Bronchial epithelial cell (primary cell): ENCODE measurements around the gene ADAMTSL3. TPM values are rescaled to one million over a fixed set of nuclear protein-coding genes. Genes with fewer than 3 reads are reported as not detected.
A peak's percentile ranks its signal among the peaks of the same experiment; 100 is the strongest.

ENCODE experiments used
- DNase-seq: peaks from one replicate; pipeline ENCODE4 v3.0.0-alpha.2; 2010; ENCODE audit warnings: low read depth
- FAIRE-seq: peaks from 2 replicates; lab custom pipeline; 2011; peaks lifted over from hg19 to GRCh38; lab: Jason Lieb, UNC
- H3K27me3 ChIP-seq: 2 replicates; pipeline ENCODE4 v1.5.1; 2011; ENCODE audit warnings: low read length; ENCODE audit not compliant: control insufficient read depth, insufficient read depth
- H3K36me3 ChIP-seq: 2 replicates; pipeline ENCODE4 v1.5.1; 2011; ENCODE audit warnings: low read length; ENCODE audit not compliant: control insufficient read depth, insufficient read depth
- H3K4me3 ChIP-seq: 2 replicates; pipeline ENCODE4 v1.5.1; 2011; ENCODE audit warnings: mild to moderate bottlenecking, low read depth, low read length, control low read depth
- total RNA-seq: library from RNA; depleted of rRNA; stranded (reverse); fragments of >200 nt; gene quantifications from 2 replicates; pipeline ENCODE4 v1.2.1, GENCODE V29; 2014
- TF ChIP-seq, protein P1 (sequence below): IDR thresholded peaks from 2 replicates; pipeline ENCODE4 v1.5.1; 2011; ENCODE audit warnings: mild to moderate bottlenecking, moderate library complexity, low read length, control low read depth, inconsistent platforms; ENCODE audit not compliant: insufficient read depth, severe bottlenecking

Gene ADAMTSL3
- total RNA-seq, 1 donor from 2014 or later = 0.79 TPM

DNA sequence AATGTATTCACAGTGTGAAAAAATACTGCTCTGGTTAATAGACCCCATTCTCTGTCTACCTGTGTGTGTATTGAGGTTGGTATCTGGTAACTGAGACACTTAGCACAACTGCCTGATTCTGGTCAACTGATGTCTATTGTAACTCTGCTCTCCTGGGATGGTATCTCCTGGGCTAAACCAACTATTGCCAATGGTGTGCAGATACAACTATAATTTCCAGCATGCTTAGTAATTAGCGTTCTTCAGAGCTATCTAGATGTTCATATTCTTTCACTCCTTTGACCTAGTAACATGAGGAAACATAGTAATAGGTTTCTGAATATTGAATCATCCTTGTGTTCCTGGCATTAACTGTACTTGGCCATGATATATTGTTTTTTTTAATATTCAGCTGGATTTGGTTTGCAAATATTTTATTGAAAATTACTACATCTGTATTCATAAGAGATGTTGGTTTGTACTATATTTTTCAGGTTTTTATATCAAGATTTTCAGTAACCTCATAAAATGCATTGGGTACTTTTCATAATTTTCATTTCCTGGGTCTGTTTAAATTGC, 16.8 kb downstream of the ADAMTSL3 start:
- Histone ChIP-seq H3K36me3 (no peaks in the 10 kb centered on the region), H3K4me3 (no peak overlapping the region), H3K27me3 (no peaks in the 10 kb centered on the region)
- FAIRE-seq (no peak), DNase-seq (no peak)
- TF ChIP-seq, protein P1, sequence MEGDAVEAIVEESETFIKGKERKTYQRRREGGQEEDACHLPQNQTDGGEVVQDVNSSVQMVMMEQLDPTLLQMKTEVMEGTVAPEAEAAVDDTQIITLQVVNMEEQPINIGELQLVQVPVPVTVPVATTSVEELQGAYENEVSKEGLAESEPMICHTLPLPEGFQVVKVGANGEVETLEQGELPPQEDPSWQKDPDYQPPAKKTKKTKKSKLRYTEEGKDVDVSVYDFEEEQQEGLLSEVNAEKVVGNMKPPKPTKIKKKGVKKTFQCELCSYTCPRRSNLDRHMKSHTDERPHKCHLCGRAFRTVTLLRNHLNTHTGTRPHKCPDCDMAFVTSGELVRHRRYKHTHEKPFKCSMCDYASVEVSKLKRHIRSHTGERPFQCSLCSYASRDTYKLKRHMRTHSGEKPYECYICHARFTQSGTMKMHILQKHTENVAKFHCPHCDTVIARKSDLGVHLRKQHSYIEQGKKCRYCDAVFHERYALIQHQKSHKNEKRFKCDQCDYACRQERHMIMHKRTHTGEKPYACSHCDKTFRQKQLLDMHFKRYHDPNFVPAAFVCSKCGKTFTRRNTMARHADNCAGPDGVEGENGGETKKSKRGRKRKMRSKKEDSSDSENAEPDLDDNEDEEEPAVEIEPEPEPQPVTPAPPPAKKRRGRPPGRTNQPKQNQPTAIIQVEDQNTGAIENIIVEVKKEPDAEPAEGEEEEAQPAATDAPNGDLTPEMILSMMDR = no peak

DNA sequence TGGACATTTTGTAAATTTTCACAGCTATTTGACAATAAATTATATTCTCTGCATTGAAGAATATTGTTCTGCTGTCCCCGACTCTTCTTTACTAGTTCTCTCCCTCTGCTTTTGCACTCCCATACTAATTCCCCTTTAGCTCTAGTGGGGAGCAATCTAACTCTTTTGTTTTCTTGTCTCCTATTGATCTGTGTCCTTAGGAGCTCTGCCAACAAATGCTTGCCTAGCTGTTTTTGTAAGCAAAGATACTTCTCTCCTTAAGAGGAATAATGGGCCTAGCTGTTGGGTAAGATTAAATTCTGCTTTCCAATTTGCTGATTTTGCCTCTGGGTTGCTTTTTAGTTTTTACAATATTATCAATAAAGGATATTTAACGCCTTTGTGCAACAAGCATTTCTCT, 17.7 kb downstream of the ADAMTSL3 start:
- FAIRE-seq = no peak
- Histone ChIP-seq H3K36me3 (no peaks in the 10 kb centered on the region), H3K4me3 (no peak overlapping the region), H3K27me3 (no peaks in the 10 kb centered on the region)
- TF ChIP-seq, protein P1 = no peak
- DNase-seq = no peak

DNA sequence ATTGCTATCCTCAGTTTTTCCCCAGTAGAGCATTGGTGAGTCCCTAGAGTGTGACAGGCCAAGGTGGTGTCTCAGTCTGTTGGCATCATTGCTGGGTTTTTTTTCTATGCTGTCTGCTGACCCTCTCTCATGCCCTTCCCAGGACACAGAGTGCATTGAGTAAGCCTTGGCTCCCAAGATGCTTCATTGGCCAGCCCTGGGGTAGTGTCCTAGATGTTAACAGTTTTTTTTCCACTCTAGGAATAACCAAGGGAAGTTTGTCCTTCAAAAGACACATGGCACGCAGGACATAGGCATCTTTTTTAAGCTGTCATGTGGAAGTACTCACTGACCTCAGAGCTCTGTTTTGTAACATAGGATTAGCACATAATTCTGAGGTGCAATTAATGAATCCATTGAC, 19.5 kb downstream of the ADAMTSL3 start:
- DNase-seq (no peak), FAIRE-seq (peak; percentile 64)
- Histone ChIP-seq H3K36me3 (no peaks in the 10 kb centered on the region), H3K4me3 (no peak overlapping the region), H3K27me3 (no peaks in the 10 kb centered on the region)
- TF ChIP-seq, protein P1 = no peak

DNA sequence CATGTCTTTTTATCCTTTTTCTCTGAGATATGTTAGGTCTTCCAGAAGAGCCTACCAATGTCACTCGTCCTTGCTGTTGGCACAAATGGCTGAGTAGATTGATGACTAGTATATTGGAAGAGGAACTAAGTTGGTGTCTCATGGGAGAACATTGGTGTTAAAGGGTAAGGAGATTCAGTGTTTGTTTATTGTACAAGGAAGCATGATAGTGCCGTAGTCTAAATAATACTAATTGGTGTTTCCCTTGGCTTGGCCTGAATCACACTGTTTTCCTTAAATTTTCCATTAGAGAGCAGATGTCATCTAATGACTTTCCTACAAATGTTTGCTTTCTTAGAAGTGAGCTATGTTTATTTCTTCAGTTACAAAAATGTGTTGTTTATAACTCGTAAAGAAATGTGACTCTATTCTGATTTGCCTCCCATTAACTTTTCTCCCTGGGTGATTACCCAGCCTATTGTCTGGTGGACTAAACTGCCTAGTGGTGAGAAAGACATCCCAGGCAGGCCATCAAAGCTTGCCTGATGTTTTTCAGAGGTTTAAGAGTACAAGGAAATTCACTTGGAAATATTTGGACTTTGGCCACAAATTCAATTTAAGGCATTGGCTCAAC, 28.7 kb downstream of the ADAMTSL3 start:
- TF ChIP-seq, protein P1 = no peak
- FAIRE-seq = no peak

DNA sequence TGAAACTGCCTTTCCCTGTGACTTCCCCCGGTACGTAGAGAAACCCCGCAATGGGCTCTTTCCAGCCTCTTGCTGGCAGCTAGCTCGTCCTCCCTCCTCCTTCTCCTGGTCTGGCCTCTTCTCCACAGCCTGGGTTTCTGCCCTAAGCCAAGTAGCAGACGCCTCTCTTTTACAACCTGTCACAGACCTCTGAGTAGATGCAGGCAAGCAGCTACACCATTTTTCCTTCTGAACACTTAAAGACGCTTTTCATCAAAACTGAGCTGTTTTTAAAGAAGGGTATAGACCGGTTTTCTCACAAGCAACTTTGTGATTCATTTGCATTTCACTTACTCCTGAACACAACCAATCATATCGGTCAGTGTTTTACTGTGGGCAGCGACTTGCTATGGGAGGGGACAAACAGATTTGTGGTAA, 32.0 kb downstream of the ADAMTSL3 start:
- TF ChIP-seq, protein P1 = no peak
- no peaks in the 10 kb centered on the region for H3K36me3 ChIP-seq
- no peaks in the 10 kb centered on the region for H3K27me3 ChIP-seq
- no peak overlapping the region for H3K4me3 ChIP-seq
- DNase-seq (no peak), FAIRE-seq (no peak)

More for the DNA sequence above, 28.7 kb downstream of the ADAMTSL3 start:
- Histone ChIP-seq H3K27me3 (no peaks in the 10 kb centered on the region), H3K36me3 (no peaks in the 10 kb centered on the region), H3K4me3 (no peak overlapping the region)
- no peak for DNase-seq

DNA sequence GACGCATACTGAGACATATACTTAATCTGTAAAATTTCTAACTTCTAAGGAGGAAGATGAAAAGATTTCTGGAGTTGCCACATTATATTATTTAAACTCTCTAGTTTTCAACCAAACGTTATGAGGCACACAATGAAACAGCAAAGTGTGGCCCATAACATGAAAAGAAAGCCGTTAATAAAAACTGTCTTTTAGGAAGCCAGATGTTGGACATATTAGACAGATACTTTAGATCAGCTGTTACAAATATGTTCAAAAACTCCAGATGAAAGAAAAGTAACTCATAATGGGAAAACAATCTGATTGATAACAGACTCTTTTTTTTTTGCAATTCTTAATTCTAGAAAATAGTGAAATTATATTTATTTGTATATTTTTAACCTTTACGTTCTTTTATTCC, 34.3 kb downstream of the ADAMTSL3 start:
- TF ChIP-seq, protein P1 = no peak
- DNase-seq = no peak
- Histone ChIP-seq H3K36me3 (no peaks in the 10 kb centered on the region), H3K4me3 (no peak overlapping the region), H3K27me3 (no peaks in the 10 kb centered on the region)
- no peak for FAIRE-seq
